Right lobe of liver (tissue), 6 donors: ENCODE data around the gene SH3RF3. TPM values are rescaled to one million over a fixed set of nuclear protein-coding genes. Genes with fewer than 3 reads are reported as not detected.

Source experiments
- ATAC-seq, 4 donors: fragments of 200-7000 bp; cut with Tn5 transposase; one replicate each; pipeline ENCODE4 v1.9.1; 2020; ENCODE audit warnings: mild to moderate bottlenecking in 4 of 4, moderate library complexity in 4 of 4
- DNase-seq, 3 donors: peaks; one replicate each; pipeline ENCODE4 v3.0.0-alpha.2; 2020
- H3K27ac ChIP-seq, 3 donors: fragments of 200-600 bp; one replicate each; pipeline ENCODE4 v1.8.0; 2022
- H3K27me3 ChIP-seq, 2 donors: fragments of 200-600 bp; one replicate each; pipeline ENCODE4 v1.8.0; 2022
- H3K36me3 ChIP-seq, 4 donors: fragments of 200-600 bp; sonication (generic) in 1 of 4; one replicate each; pipeline versions ENCODE4 v1.5.1 to v1.8.0; 2017 to 2022; ENCODE audit warnings: control low read depth in 1 of 4
- H3K4me1 ChIP-seq, 4 donors: fragments of 200-600 bp; sonication (generic) in 1 of 4; one replicate each; pipeline versions ENCODE4 v1.5.1 to v1.8.0; 2017 to 2022; ENCODE audit warnings: control low read depth in 1 of 4
- H3K4me3 ChIP-seq, 3 donors: fragments of 200-600 bp; one replicate each; pipeline ENCODE4 v1.8.0; 2022
- H3K9me3 ChIP-seq, 4 donors: fragments of 200-600 bp; sonication (generic) in 1 of 4; one replicate each; pipeline versions ENCODE4 v1.5.1 to v1.8.0; 2017 to 2022; ENCODE audit warnings: control low read depth in 1 of 4
- CTCF ChIP-seq, 4 donors: fragments of 200-600 bp in 3 of 4; fragments of 450-650 bp in 1 of 4; IDR thresholded peaks; one replicate each; pipeline versions ENCODE4 v1.5.1 to v1.8.0; 2016 to 2022; ENCODE audit warnings: antibody characterized with exemption in 4 of 4, mild to moderate bottlenecking in 2 of 4
- POLR2A ChIP-seq: fragments of 450-650 bp; IDR thresholded peaks from one replicate; pipeline ENCODE4 v1.6.1; 2017; ENCODE audit warnings: antibody characterized with exemption, mild to moderate bottlenecking
- WGBS: methylation state at CpG from one replicate; pipeline ENCODE4 v1.1.6; 2018; ENCODE audit warnings: low coverage, low lambda C conversion rate; ENCODE audit not compliant: insufficient coverage; ENCODE audit errors: missing lambda C conversion rate; 5-methylcytosine and 5-hydroxymethylcytosine counted together
- intact Hi-C, 2 donors: fragments of 100-400 bp; cut with DNase I; formaldehyde crosslinking; loops; one replicate each; pipeline versions ENCODE4 v1.11.2 to v1.14.1; 2022
- total RNA-seq, 6 experiments: library from RNA; depleted of rRNA in 2 of 6; stranded (reverse); fragments of >200 nt in 2 of 6; fragmentation: NEBNext Ultra II Directional in 3 of 6; extraction: Animal tissue kit (Norgen Biotek cat#: 25700) in 3 of 6; gene quantifications; one replicate each; pipeline versions ENCODE4 v1.1.0 to v1.2.4, GENCODE V29; 2016 to 2023
- donor health status: DM: no; HTN: yes; CAD: no.
- donor health status: DM: no; HTN: no; CAD: no.
- donor health status: DM: no; HTN: no; CAD: no.
- donor health status: DM: no; HTN: yes; CAD: no.
- donor health status: DM: no; HTN: yes; CAD: no.

SH3RF3 gene
- total RNA-seq, 6 experiments from 2014 or later: 0.68 to 1.6 (median 1.2) TPM

- DNase-seq: no peak
- H3K27ac ChIP-seq: no peak overlapping the region
Measured at GRCh38 chr2:109487871-109488655, 359.1 kb downstream of the SH3RF3 start.

GRCh38 chr2:109489296-109489695 is 360.3 kb downstream of the SH3RF3 start:
- WGBS: 40% methylated on average over 1 of the region's 9 CpGs
- no peak overlapping the region for H3K27ac ChIP-seq
- H3K27me3 ChIP-seq: no peaks in the 10 kb centered on the region
- no peak overlapping the region for H3K4me3 ChIP-seq
- no peak for TF ChIP-seq POLR2A
- TF ChIP-seq CTCF (IDR thresholded peaks at IDR 0.05): no peak
- no peaks in the 10 kb centered on the region for H3K36me3 ChIP-seq
- DNase-seq: no peak
- no peak for ATAC-seq
- intact Hi-C loops: no loop called here
- H3K4me1 ChIP-seq: no peaks in the 10 kb centered on the region
- no peaks in the 10 kb centered on the region for H3K9me3 ChIP-seq

More at GRCh38 chr2:109487871-109488655, 359.1 kb downstream of the SH3RF3 start:
- no peaks in the 10 kb centered on the region for H3K27me3 ChIP-seq
- no peak overlapping the region for H3K4me3 ChIP-seq
- intact Hi-C loops: no loop called here
- no peak for ATAC-seq
- TF ChIP-seq CTCF (IDR thresholded peaks at IDR 0.05): no peak
- no peak for TF ChIP-seq POLR2A
- no peaks in the 10 kb centered on the region for H3K36me3 ChIP-seq
- H3K4me1 ChIP-seq: peaks cover 0 to 9% (median 0%) of the 10 kb centered on the region in 4 donors
- H3K9me3 ChIP-seq: no peaks in the 10 kb centered on the region
- WGBS: 85% methylated on average over 5 of the region's 14 CpGs

- Histone ChIP-seq H3K36me3 (no peaks in the 10 kb centered on the region), H3K4me1 (no peaks in the 10 kb centered on the region), H3K4me3 (no peak overlapping the region), H3K9me3 (no peaks in the 10 kb centered on the region), H3K27me3 (no peaks in the 10 kb centered on the region), H3K27ac (no peak overlapping the region)
- no peak for ATAC-seq
- TF ChIP-seq CTCF (IDR thresholded peaks at IDR 0.05) (no peak), POLR2A (no peak)
- intact Hi-C loops: no loop called here
- WGBS: 63% methylated on average over 3 of the region's 4 CpGs
- no peak for DNase-seq
Measured at GRCh38 chr2:109493176-109493935, 364.4 kb downstream of the SH3RF3 start.

GRCh38 chr2:109494351-109494750 is 365.3 kb downstream of the SH3RF3 start:
- DNase-seq: no peak
- TF ChIP-seq POLR2A (no peak), CTCF (IDR thresholded peaks at IDR 0.05) (no peak)

More at GRCh38 chr2:109494351-109494750, 365.3 kb downstream of the SH3RF3 start:
- Histone ChIP-seq H3K4me1 (no peaks in the 10 kb centered on the region), H3K4me3 (no peak overlapping the region), H3K9me3 (no peaks in the 10 kb centered on the region), H3K27ac (no peak overlapping the region), H3K36me3 (no peaks in the 10 kb centered on the region), H3K27me3 (no peaks in the 10 kb centered on the region)
- intact Hi-C loops: no loop called here
- WGBS: no CpG with 5 or more reads among the region's 3 CpGs
- ATAC-seq: no peak
